Trophoblast cell (in vitro differentiated cells and primary cell): ENCODE results near the gene RNF224.
A peak's percentile ranks its signal among the peaks of the same experiment; 100 is the strongest.

Source experiments
- DNase-seq, 2 donors: peaks; one replicate each; pipeline ENCODE4 v3.0.0-alpha.2; 2016
- H2AFZ ChIP-seq: 2 replicates; pipeline ENCODE4 v1.6.1; 2013; ENCODE audit warnings: low read length, moderate library complexity, mild to moderate bottlenecking; ENCODE audit not compliant: insufficient read depth, poor library complexity
- H2AK5ac ChIP-seq: 2 replicates; pipeline ENCODE4 v1.6.1; 2013; ENCODE audit warnings: mild to moderate bottlenecking, low read length
- H2BK120ac ChIP-seq: 2 replicates; pipeline ENCODE4 v1.6.1; 2013; ENCODE audit warnings: low read length, mild to moderate bottlenecking, moderate library complexity; ENCODE audit not compliant: insufficient read depth, poor library complexity
- H2BK12ac ChIP-seq: 2 replicates; pipeline ENCODE4 v1.6.1; 2013; ENCODE audit warnings: mild to moderate bottlenecking, low read length, moderate library complexity
- H2BK5ac ChIP-seq: 2 replicates; pipeline ENCODE4 v1.6.1; 2013; ENCODE audit warnings: low read length, low read depth, moderate library complexity, mild to moderate bottlenecking; ENCODE audit not compliant: poor library complexity
- H3K14ac ChIP-seq: 2 replicates; pipeline ENCODE4 v1.6.1; 2013; ENCODE audit warnings: mild to moderate bottlenecking, low read length
- H3K18ac ChIP-seq: 2 replicates; pipeline ENCODE4 v1.6.1; 2013; ENCODE audit warnings: mild to moderate bottlenecking, low read length
- H3K23ac ChIP-seq: 2 replicates; pipeline ENCODE4 v1.6.1; 2013; ENCODE audit warnings: low read length
- H3K27ac ChIP-seq: 2 replicates; pipeline ENCODE4 v1.5.1; 2013; ENCODE audit warnings: low read depth, mild to moderate bottlenecking, inconsistent platforms, low read length, moderate library complexity
- H3K27me3 ChIP-seq: 2 replicates; pipeline ENCODE4 v1.6.1; 2013; ENCODE audit warnings: inconsistent platforms, mild to moderate bottlenecking, low read length, moderate library complexity; ENCODE audit not compliant: insufficient read depth
- H3K36me3 ChIP-seq, 2 experiments: 1 replicate in 1 of 2; 2 replicates in 1 of 2; pipeline ENCODE4 v1.6.1; 2013; ENCODE audit warnings: low read length in 2 of 2, mild to moderate bottlenecking in 2 of 2, moderate library complexity in 1 of 2; ENCODE audit not compliant: insufficient read depth in 2 of 2, control insufficient read depth in 1 of 2
- H3K4ac ChIP-seq: 2 replicates; pipeline ENCODE4 v1.6.1; 2013; ENCODE audit warnings: low read depth, mild to moderate bottlenecking, low read length, moderate library complexity
- H3K4me1 ChIP-seq, 2 experiments: 1 replicate in 1 of 2; 2 replicates in 1 of 2; pipeline ENCODE4 v1.6.1; 2013; ENCODE audit warnings: low read length in 2 of 2, mild to moderate bottlenecking in 2 of 2, moderate library complexity in 1 of 2; ENCODE audit not compliant: insufficient read depth in 2 of 2, control insufficient read depth in 1 of 2
- H3K4me2 ChIP-seq: 2 replicates; pipeline ENCODE4 v1.6.1; 2013; ENCODE audit warnings: inconsistent platforms, mild to moderate bottlenecking, low read length, moderate library complexity
- H3K4me3 ChIP-seq: 2 replicates; pipeline ENCODE4 v1.5.1; 2013; ENCODE audit warnings: mild to moderate bottlenecking, low read depth, low read length, inconsistent platforms
- H3K79me1 ChIP-seq: one replicate; pipeline ENCODE4 v1.6.1; 2013; ENCODE audit warnings: low read length
- H3K79me2 ChIP-seq: 2 replicates; pipeline ENCODE4 v1.6.1; 2013; ENCODE audit warnings: low read length, mild to moderate bottlenecking; ENCODE audit not compliant: control insufficient read depth, insufficient read depth, poor library complexity
- H3K9ac ChIP-seq: 2 replicates; pipeline ENCODE4 v1.6.1; 2013; ENCODE audit warnings: mild to moderate bottlenecking, low read length
- H3K9me3 ChIP-seq: 2 replicates; pipeline ENCODE4 v1.6.1; 2013; ENCODE audit warnings: low read depth, mild to moderate bottlenecking, control low read depth, inconsistent platforms, low read length; ENCODE audit not compliant: insufficient read depth
- H4K12ac ChIP-seq: 2 replicates; pipeline ENCODE4 v1.6.1; 2013; ENCODE audit warnings: low read depth, mild to moderate bottlenecking, low read length, moderate library complexity
- H4K8ac ChIP-seq: 2 replicates; pipeline ENCODE4 v1.6.1; 2013; ENCODE audit warnings: low read depth, mild to moderate bottlenecking, low read length, moderate library complexity
- H4K91ac ChIP-seq: one replicate; pipeline ENCODE4 v1.6.1; 2013; ENCODE audit warnings: low read depth, mild to moderate bottlenecking, low read length, moderate library complexity
- WGBS: extraction: QIAGEN DNeasy Blood & Tissue Kit; methylation state at CpG from one replicate; pipeline ENCODE4 v1.1.7; 2013; ENCODE audit warnings: missing lambda C conversion rate; ENCODE audit not compliant: insufficient read length, insufficient coverage; ENCODE audit errors: extremely low coverage; 5-methylcytosine and 5-hydroxymethylcytosine counted together

Gene RNF224

DNA sequence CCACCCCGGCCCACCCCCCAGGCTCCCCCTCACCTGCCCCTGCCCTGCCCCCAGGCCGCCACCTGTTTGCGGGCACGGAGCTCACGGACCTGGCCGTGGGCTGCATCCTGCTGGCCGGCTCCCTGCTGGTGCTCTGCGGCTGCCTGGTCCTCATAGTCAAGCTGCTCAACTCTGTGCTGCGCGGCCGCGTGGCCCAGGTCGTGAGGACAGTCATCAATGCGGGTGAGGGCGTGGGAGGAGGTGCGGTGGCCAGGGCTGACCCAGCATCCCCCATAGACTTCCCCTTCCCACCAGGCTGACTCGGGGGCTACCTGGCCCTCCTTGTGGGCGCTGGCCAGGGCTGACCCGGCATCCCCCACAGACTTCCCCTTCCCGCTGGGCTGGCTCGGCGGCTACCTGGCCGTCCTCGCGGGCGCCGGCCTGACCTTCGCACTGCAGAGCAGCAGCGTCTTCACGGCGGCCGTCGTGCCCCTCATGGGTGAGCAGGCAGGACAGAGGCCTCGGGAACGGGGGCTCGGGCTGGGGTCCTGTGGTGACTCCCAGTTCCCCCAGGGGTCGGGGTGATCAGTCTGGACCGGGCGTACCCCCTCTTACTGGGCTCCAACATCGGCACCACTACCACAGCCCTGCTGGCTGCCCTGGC lies 6.9 kb downstream of the RNF224 start:
- Histone ChIP-seq H3K79me1 (no peaks in the 10 kb centered on the region), H3K4me3 (no peak overlapping the region), H3K9me3 (no peaks in the 10 kb centered on the region), H3K27me3 (no peaks in the 10 kb centered on the region), H4K12ac (no peak overlapping the region), H3K36me3 (no peaks in the 10 kb centered on the region), H3K27ac (no peak overlapping the region), H2AFZ (no peak overlapping the region), H4K8ac (no peak overlapping the region), H3K79me2 (no peaks in the 10 kb centered on the region), H3K23ac (no peak overlapping the region), H3K4ac (no peak overlapping the region), H4K91ac (no peak overlapping the region), H3K18ac (no peak overlapping the region), H3K9ac (no peak overlapping the region), H2AK5ac (no peak overlapping the region), H3K4me2 (no peak overlapping the region), H2BK5ac (no peak overlapping the region), H2BK12ac (no peak overlapping the region), H2BK120ac (no peak overlapping the region), H3K4me1 (peaks cover 5 to 8% of the 10 kb centered on the region in 2 experiments), H3K14ac (no peak overlapping the region)
- WGBS = no CpG with 5 or more reads among the region's 40 CpGs
- peak in 1 of 2 donors; percentile 28 for DNase-seq

DNA sequence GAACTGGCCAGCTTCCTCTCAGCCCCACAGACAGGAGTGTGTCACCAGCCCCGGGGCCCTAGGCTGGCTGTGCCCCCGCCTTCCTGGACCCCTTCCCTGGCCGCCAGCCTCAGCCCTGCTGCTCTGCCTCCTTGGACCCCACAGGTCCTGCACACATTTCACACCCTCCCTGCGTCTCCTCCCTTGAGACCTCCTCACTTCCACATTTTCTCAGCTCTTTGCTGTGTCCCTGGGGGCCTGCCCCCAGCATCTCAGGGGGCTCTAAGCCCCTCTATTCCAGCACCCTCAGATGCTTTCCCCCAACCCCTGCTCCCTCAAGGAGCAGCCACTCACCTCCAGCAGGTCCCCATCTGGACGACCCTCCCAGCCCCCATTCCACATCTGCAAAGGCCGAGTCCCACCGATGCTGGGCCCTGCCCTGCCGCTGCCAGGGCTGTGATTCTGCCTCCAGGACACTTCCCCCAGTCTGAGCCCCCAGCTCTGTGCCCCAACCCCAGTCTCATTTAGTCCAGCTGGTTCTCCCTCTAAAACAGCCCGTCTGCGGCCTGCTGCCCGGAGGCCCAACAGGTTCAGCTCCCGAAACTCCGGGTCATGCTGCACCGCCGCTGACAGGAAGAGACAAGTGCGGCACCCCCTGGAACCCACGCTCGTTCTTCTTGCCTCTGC lies 7.6 kb downstream of the RNF224 start:
- Histone ChIP-seq H3K79me1 (no peaks in the 10 kb centered on the region), H3K79me2 (no peaks in the 10 kb centered on the region), H3K27me3 (no peaks in the 10 kb centered on the region), H4K8ac (no peak overlapping the region), H3K18ac (no peak overlapping the region), H2BK120ac (no peak overlapping the region), H3K14ac (no peak overlapping the region), H3K36me3 (no peaks in the 10 kb centered on the region), H3K27ac (no peak overlapping the region), H3K4me1 (peaks cover 5% of the 10 kb centered on the region in 2 experiments), H2BK12ac (no peak overlapping the region), H3K9me3 (no peaks in the 10 kb centered on the region), H4K12ac (no peak overlapping the region), H2AFZ (no peak overlapping the region), H2BK5ac (no peak overlapping the region), H3K23ac (no peak overlapping the region), H3K9ac (no peak overlapping the region), H2AK5ac (no peak overlapping the region), H4K91ac (no peak overlapping the region), H3K4ac (no peak overlapping the region), H3K4me2 (no peak overlapping the region), H3K4me3 (no peak overlapping the region)
- DNase-seq = no peak
- WGBS = no CpG with 5 or more reads among the region's 18 CpGs

DNA sequence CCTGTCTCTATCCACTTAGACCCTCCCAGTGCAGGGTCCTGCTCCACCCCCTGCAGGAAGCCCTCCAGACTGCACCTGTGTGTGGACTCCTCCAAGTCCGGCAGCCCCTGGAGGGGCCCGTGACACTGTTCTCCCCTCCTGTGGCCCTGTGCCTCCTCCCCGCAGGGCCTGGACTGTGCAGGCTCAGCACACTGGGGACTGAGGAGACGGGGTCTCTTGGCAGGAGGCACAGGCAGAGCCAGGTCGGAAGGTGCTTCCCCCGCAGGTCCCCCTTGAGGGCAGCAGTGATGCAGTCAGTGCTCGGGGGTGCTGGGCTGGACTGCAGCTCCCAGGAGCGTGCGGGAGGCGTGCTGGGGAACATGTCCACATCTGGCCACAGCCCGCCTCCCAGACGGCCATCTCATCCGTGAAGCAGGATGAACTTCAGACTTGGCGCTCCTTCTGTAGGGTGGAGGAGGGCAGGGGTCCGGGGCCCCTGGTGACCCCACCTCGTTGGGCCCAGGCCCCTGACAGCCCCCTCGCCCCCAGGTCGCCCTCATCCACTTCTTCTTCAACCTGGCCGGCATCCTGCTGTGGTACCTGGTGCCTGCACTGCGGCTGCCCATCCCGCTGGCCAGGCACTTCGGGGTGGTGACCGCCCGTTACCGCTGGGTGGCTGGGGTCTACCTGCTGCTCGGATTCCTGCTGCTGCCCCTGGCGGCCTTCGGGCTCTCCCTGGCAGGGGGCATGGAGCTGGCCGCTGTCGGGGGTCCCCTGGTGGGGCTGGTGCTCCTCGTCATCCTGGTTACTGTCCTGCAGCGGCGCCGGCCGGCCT lies 8.3 kb downstream of the RNF224 start:
- Histone ChIP-seq H2BK5ac (no peak overlapping the region), H3K4me2 (no peak overlapping the region), H2AK5ac (no peak overlapping the region), H3K27ac (no peak overlapping the region), H2BK120ac (no peak overlapping the region), H3K4me3 (no peak overlapping the region), H3K14ac (no peak overlapping the region), H4K91ac (no peak overlapping the region), H3K27me3 (no peaks in the 10 kb centered on the region), H3K18ac (no peak overlapping the region), H3K4ac (no peak overlapping the region), H3K79me1 (peaks cover 6% of the 10 kb centered on the region), H2AFZ (no peak overlapping the region), H4K8ac (no peak overlapping the region), H3K9ac (no peak overlapping the region), H4K12ac (no peak overlapping the region), H3K36me3 (no peaks in the 10 kb centered on the region), H2BK12ac (no peak overlapping the region), H3K23ac (no peak overlapping the region), H3K9me3 (no peaks in the 10 kb centered on the region), H3K4me1 (peaks cover 5% of the 10 kb centered on the region in 2 experiments), H3K79me2 (peaks cover 5% of the 10 kb centered on the region)
- DNase-seq = no peak
- WGBS = no CpG with 5 or more reads among the region's 35 CpGs

DNA sequence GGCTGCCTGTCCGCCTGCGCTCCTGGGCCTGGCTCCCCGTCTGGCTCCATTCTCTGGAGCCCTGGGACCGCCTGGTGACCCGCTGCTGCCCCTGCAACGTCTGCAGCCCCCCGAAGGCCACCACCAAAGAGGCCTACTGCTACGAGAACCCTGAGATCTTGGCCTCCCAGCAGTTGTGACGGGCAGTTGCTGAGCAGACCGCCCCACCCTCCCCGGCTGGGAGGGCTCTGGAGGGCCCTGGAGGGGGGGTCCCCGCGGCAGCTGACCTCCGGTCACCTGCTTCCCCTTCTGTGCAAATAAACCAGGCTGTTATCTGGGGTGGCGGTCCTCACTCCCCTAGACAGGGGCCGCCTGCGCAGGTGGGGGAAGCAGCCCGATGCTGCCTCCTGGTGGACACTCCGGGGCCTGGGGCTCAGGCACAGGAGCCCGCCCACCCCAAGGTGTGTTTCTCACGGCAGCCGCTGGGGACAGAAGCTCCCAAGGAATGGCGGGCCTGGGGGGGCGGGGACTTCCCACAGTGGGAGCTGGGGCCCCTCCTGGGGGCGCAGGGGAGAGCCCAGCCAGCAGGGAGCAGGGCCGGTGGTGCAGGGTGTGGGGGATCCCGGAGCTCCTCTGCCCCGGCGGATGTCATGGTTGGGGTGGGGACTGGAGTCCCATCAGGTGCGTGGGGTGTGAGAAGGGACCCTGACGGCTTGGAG lies 9.1 kb downstream of the RNF224 start:
- Histone ChIP-seq H3K27ac (no peak overlapping the region), H3K79me1 (peaks cover 8% of the 10 kb centered on the region), H3K4me2 (peak overlapping the region; percentile 42), H3K4me3 (no peak overlapping the region), H3K4ac (peak overlapping the region; percentile 17), H3K14ac (peak overlapping the region; percentile 10), H2BK12ac (no peak overlapping the region), H3K18ac (peak overlapping the region; percentile 30), H3K9me3 (no peaks in the 10 kb centered on the region), H3K79me2 (peaks cover 7% of the 10 kb centered on the region), H4K8ac (peak overlapping the region; percentile 22), H3K4me1 (peaks cover 5% of the 10 kb centered on the region in 2 experiments), H2AFZ (no peak overlapping the region), H2BK5ac (no peak overlapping the region), H3K23ac (no peak overlapping the region), H3K36me3 (no peaks in the 10 kb centered on the region), H4K12ac (no peak overlapping the region), H2AK5ac (peak overlapping the region; percentile 66), H3K27me3 (no peaks in the 10 kb centered on the region), H3K9ac (no peak overlapping the region), H4K91ac (no peak overlapping the region), H2BK120ac (no peak overlapping the region)
- DNase-seq = peak; percentile 75 to 84
- no CpG with 5 or more reads among the region's 31 CpGs for WGBS
